ENCODE results near the gene DHRSX. TPM values are rescaled to one million over a fixed set of nuclear protein-coding genes. Genes with fewer than 3 reads are reported as not detected.
"Not testable (repeated sequence)": the region's sequence is repeated elsewhere in the genome, so short reads cannot be mapped to it uniquely, and the experiment has no call there.

Gene DHRSX
- total and polyA plus RNA-seq, 2 of the 8 experiments (the other 6 are each of a cell fraction or from before 2014, with no cell fraction given): 35.1 to 43.4 TPM

GRCh38 chrX:2382433-2383048 is 118.2 kb downstream of the DHRSX start:
- FAIRE-seq; H3K9ac ChIP-seq (replicated peaks in 1 of 4; ENCODE audit: extremely low read depth in 1 of 4, low read depth in 3 of 4, low read length in 3 of 4); H4K8ac ChIP-seq (ENCODE audit: extremely low read depth, insufficient read depth, low read length); H3K23ac ChIP-seq (ENCODE audit: insufficient read length); H4K91ac ChIP-seq (replicated peaks; ENCODE audit: insufficient read length, low read length); H4K5ac ChIP-seq (ENCODE audit: insufficient read length, low read depth, low read length); H2BK20ac ChIP-seq (ENCODE audit: low read length); H3K14ac ChIP-seq (ENCODE audit: insufficient read length); H3K4ac ChIP-seq (replicated peaks; ENCODE audit: insufficient read length, low read depth, low read length); H2BK120ac ChIP-seq (replicated peaks; ENCODE audit: low read depth, low read length); DNase-seq (ENCODE audit: low read depth in 1 of 2, low spot score in 2 of 2); H3K4me1 ChIP-seq (replicated peaks in 1 of 4; ENCODE audit: control insufficient read depth in 3 of 4, insufficient read depth in 4 of 4, low read length in 3 of 4); H3K4me2 ChIP-seq (ENCODE audit: insufficient read depth in 1 of 2, low read depth in 2 of 2, low read length in 2 of 2); H3K27me3 ChIP-seq (replicated peaks in 1 of 4; ENCODE audit: control insufficient read depth in 3 of 4, extremely low read depth in 1 of 4, insufficient read depth in 3 of 4, low read length in 3 of 4); H3K79me1 ChIP-seq (ENCODE audit: low read depth, low read length); H4K20me1 ChIP-seq (replicated peaks in 1 of 2; ENCODE audit: control insufficient read depth in 1 of 2, insufficient read depth in 2 of 2, low read length in 2 of 2); H2AFZ ChIP-seq (ENCODE audit: low read length); POLR2A ChIA-PET (ENCODE audit: partially characterized antibody); CTCF ChIA-PET (ENCODE audit: partially characterized antibody); H2BK12ac ChIP-seq (ENCODE audit: low read depth, low read length); H2BK15ac ChIP-seq (ENCODE audit: low read length); H3K4me3 ChIP-seq (ENCODE audit: extremely low read depth in 1 of 4, insufficient read depth in 2 of 4, low read depth in 3 of 4, low read length in 4 of 4); H3K27ac ChIP-seq (ENCODE audit: low read depth, low read length); H2BK5ac ChIP-seq (ENCODE audit: low read depth, low read length); H3K18ac ChIP-seq (ENCODE audit: extremely low read depth, low read length): not testable (repeated sequence)
- peak overlapping the region; percentile 39; the same call in 1 of the 2 replicates for H2AK5ac ChIP-seq (ENCODE audit: low read depth, low read length)
- WGBS, 2 experiments (ENCODE audit: extremely low coverage in 1 of 2, insufficient coverage in 1 of 2, insufficient read length in 1 of 2, insufficient replicate concordance in 2 of 2, low coverage in 1 of 2, low lambda C conversion rate in 2 of 2, missing lambda C conversion rate in 1 of 2): 74% methylated on average over 3 of the region's 3 CpGs; no CpG with 5 or more reads in 1 of the 2 experiments
- peaks cover 7 to 11% of the 10 kb centered on the region in 2 experiments; a peak in 3 of 4 replicates for H3K9me3 ChIP-seq (ENCODE audit: insufficient read depth in 2 of 2, low read depth in 1 of 2, low read length in 1 of 2)
- peaks cover 0 to 13% (median 2%) of the 10 kb centered on the region in 4 experiments; a peak in 2 of 8 replicates for H3K36me3 ChIP-seq (ENCODE audit: control insufficient read depth in 2 of 4, insufficient read depth in 4 of 4, low read length in 3 of 4)
- H3K79me2 ChIP-seq (ENCODE audit: control insufficient read depth in 1 of 2, insufficient read depth in 2 of 2, low read length in 2 of 2): peaks cover 4 to 21% of the 10 kb centered on the region in 2 experiments; a peak in 3 of 4 replicates
- peaks cover 13% of the 10 kb centered on the region; the same call in 1 of the 2 replicates for H3K23me2 ChIP-seq (ENCODE audit: low read depth, low read length)
- peak overlapping the region; percentile 57 for H3K56ac ChIP-seq (replicated peaks; ENCODE audit: insufficient read length, low read depth, low read length)
